ENCODE results near the gene TXNDC16.

DNA sequence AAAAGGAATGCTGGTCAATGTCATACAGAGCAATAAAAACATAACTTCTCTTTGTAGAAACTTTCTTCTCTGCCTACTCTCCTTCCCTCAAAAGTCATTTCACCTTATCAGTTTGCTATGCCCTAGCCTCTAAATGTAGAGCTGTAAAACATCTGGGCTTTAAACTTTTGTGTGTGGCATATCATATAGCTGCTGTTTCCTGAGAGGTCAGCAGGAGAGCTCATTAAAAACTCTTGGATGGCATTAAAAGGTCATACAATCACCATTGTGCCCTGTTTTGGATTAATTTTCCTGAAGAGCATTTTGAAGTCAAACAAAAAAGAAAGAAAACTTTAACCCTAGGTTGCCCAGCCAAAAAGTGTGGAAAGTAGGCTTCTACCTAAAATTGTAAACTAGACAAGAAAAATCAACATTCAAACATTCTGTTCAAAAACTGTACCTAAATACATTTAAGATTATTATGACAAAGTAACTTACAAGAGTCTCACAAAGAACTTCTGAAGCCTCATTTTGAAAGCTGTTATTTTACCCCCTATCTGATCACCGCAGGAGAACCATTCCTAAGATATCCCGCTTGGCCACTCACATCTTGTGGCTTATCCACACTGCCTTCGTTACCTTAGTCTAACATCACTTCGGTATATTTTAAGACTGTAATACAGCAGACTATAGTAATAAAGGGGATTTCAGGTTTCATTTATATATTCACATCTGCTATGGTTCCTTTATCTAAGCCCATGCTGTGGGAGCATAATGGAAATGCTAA, 38.1 kb downstream of the TXNDC16 start:
- TF ChIP-seq ZNF219 (CRISPR knock-in tag; IDR thresholded peaks at IDR 0.05; ENCODE audit: borderline replicate concordance) (no peak), ZNF416 (CRISPR knock-in tag; IDR thresholded peaks at IDR 0.05) (no peak), SOX15 (CRISPR knock-in tag; IDR thresholded peaks at IDR 0.05) (no peak), GTF2I (CRISPR knock-in tag; conservative IDR thresholded peaks at IDR 0.05) (no peak)
- TF ChIP-seq, protein P1, sequence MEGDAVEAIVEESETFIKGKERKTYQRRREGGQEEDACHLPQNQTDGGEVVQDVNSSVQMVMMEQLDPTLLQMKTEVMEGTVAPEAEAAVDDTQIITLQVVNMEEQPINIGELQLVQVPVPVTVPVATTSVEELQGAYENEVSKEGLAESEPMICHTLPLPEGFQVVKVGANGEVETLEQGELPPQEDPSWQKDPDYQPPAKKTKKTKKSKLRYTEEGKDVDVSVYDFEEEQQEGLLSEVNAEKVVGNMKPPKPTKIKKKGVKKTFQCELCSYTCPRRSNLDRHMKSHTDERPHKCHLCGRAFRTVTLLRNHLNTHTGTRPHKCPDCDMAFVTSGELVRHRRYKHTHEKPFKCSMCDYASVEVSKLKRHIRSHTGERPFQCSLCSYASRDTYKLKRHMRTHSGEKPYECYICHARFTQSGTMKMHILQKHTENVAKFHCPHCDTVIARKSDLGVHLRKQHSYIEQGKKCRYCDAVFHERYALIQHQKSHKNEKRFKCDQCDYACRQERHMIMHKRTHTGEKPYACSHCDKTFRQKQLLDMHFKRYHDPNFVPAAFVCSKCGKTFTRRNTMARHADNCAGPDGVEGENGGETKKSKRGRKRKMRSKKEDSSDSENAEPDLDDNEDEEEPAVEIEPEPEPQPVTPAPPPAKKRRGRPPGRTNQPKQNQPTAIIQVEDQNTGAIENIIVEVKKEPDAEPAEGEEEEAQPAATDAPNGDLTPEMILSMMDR (IDR thresholded peaks at IDR 0.05) = no peak
